Lower lobe of right lung (tissue), 2 donors: ENCODE measurements around the gene PI16. TPM values are rescaled to one million over a fixed set of nuclear protein-coding genes. Genes with fewer than 3 reads are reported as not detected.
A peak's percentile ranks its signal among the peaks of the same experiment; 100 is the strongest.

Source experiments
- ATAC-seq, 2 donors: fragments of 200-7000 bp; cut with Tn5 transposase; one replicate each; pipeline ENCODE4 v1.9.1; 2020 to 2022; ENCODE audit warnings: mild to moderate bottlenecking in 2 of 2, moderate library complexity in 2 of 2
- DNase-seq: peaks from one replicate; pipeline ENCODE4 v3.0.0-alpha.2; 2020
- H3K27ac ChIP-seq: fragments of 200-600 bp; one replicate; pipeline ENCODE4 v1.8.0; 2022
- H3K27me3 ChIP-seq: fragments of 200-600 bp; one replicate; pipeline ENCODE4 v1.8.0; 2022; ENCODE audit warnings: low read depth
- H3K36me3 ChIP-seq: fragments of 200-600 bp; one replicate; pipeline ENCODE4 v1.8.0; 2022; ENCODE audit warnings: mild to moderate bottlenecking
- H3K4me1 ChIP-seq: fragments of 200-600 bp; one replicate; pipeline ENCODE4 v1.8.0; 2022
- H3K4me3 ChIP-seq: fragments of 200-600 bp; one replicate; pipeline ENCODE4 v1.8.0; 2022; ENCODE audit warnings: mild to moderate bottlenecking
- H3K9me3 ChIP-seq: fragments of 200-600 bp; one replicate; pipeline ENCODE4 v1.8.0; 2022
- intact Hi-C: fragments of 100-400 bp; cut with DNase I; formaldehyde crosslinking; loops from one replicate; pipeline ENCODE4 v1.11.0; 2022
- total RNA-seq: library from RNA; stranded (reverse); fragmentation: NEBNext Ultra II Directional; extraction: Animal tissue kit (Norgen Biotek cat#: 25700); gene quantifications from one replicate; pipeline ENCODE4 v1.2.1, GENCODE V29; 2021
- TF ChIP-seq, protein P1 (sequence below): fragments of 200-600 bp; IDR thresholded peaks from one replicate; pipeline ENCODE4 v1.8.0; 2022; ENCODE audit warnings: antibody characterized with exemption, mild to moderate bottlenecking
- donor health status: DM: no; HTN: yes; CAD: no; lungs with severe emphysema.

PI16 gene
- total RNA-seq, 1 donor from 2014 or later = 11.9 TPM

DNA sequence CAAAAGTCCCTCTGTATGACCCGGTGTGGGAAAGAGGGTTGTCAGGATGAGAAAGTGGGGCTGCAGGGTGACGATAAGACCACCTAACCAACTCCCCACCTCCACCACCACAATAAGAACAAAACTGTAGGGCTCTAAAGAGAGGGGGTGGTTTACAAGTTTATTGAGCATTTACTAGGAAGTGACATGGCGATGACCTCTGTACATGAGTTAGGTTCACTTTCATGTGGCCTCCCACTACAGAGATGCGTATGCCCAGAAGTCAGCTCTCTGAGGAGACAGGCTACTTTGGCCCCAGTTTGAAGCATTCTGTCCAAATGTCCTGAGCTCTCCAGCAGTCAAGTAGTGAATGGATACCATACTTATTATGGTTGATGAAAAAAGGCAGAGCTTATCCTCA lies 28.7 kb upstream of the PI16 start:
- TF ChIP-seq, protein P1, sequence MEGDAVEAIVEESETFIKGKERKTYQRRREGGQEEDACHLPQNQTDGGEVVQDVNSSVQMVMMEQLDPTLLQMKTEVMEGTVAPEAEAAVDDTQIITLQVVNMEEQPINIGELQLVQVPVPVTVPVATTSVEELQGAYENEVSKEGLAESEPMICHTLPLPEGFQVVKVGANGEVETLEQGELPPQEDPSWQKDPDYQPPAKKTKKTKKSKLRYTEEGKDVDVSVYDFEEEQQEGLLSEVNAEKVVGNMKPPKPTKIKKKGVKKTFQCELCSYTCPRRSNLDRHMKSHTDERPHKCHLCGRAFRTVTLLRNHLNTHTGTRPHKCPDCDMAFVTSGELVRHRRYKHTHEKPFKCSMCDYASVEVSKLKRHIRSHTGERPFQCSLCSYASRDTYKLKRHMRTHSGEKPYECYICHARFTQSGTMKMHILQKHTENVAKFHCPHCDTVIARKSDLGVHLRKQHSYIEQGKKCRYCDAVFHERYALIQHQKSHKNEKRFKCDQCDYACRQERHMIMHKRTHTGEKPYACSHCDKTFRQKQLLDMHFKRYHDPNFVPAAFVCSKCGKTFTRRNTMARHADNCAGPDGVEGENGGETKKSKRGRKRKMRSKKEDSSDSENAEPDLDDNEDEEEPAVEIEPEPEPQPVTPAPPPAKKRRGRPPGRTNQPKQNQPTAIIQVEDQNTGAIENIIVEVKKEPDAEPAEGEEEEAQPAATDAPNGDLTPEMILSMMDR = no peak
- Histone ChIP-seq H3K36me3 (peaks cover 47% of the 10 kb centered on the region), H3K9me3 (no peaks in the 10 kb centered on the region), H3K27ac (no peak overlapping the region), H3K4me3 (no peak overlapping the region), H3K27me3 (no peaks in the 10 kb centered on the region), H3K4me1 (peaks cover 22% of the 10 kb centered on the region)
- intact Hi-C loops = no loop called here
- DNase-seq = no peak
- no peak for ATAC-seq

DNA sequence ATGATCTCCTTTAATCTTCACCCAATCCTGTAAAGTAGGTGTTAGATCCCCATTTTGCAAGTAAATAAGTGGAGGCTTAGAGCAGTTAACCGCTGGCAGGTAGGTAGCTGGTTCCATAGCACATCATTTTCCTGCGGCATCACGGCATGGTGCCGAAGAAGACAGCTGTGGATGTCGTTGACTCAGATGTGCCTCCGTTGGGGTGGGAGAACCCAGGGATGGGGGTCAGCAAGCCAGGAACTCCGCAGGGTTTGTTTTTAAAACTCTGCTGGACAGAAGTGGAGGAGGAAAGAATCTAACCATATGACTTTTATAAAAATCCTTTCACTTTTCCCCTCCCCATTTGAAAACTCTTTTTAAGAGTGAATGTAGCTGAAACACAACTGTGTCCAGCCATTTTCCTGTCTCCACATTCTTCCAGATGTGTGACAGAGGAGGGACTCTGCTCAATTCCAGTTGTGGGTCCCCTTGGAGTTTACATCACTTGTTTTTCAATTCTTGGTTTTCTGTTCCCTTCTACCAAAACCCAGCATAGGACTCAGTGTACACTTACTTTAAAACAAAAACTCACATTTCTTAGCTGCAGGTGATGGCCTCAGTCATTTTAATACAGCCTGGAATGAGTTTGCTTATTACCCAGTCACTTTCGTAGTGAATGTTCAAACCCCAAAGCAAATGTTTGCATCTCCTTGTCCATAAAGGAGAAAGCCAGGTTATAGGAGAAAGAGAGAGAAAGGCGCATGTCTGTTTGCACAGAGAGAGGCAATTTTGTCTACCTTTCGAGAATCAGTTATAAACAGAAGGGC lies 27.6 kb upstream of the PI16 start:
- DNase-seq = no peak
- H3K9me3 ChIP-seq = no peaks in the 10 kb centered on the region
- H3K27ac ChIP-seq = peak overlapping the region; percentile 5
- intact Hi-C loops = no loop called here
- peaks cover 37% of the 10 kb centered on the region for H3K36me3 ChIP-seq
- H3K27me3 ChIP-seq = no peaks in the 10 kb centered on the region
- TF ChIP-seq, protein P1 = no peak
- H3K4me1 ChIP-seq = peaks cover 12% of the 10 kb centered on the region
- ATAC-seq = no peak
- H3K4me3 ChIP-seq = no peak overlapping the region

DNA sequence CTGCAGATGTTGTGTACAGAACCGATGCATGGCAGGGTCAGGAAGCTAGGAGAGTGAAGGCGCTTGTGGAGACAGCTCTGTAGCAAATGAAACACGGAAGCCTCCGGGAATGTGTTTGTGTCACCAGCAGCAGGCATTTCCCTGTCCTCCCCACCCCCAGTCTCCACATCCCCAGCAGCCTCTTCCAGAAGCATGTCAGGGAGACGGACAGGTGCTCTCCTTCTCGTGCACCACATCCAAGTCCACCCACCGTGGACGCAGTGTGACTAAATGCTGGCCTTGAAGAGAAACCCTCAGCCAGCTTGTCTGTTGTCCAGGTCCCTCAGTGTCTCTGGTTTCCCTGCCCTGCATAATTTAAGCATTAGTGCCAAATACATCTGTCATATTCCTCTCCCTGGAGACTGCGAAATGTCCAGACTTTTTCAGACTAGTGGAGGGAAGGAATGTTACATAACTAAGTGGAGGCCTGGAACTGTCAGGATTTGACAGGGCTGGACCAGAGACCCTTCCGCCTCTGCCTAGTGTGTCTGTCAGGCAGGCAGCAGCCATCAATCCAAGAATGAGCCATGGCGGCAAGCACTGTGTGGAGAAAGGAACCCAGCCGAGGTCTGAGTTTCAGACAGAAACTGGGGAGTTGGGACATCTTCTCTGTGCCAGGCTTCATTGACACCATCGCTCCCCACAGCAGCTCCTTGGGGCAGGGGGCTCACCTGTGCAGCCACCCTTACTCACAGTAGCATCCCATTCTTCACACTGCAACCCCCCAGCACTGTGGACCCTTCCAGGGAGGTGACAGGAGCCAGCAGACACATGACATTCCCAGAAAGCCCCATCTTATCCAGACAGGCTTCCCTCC lies 26.6 kb upstream of the PI16 start:
- DNase-seq (no peak), ATAC-seq (peak; percentile 37 to 46)
- Histone ChIP-seq H3K9me3 (no peaks in the 10 kb centered on the region), H3K4me3 (no peak overlapping the region), H3K4me1 (peaks cover 12% of the 10 kb centered on the region), H3K27me3 (no peaks in the 10 kb centered on the region), H3K36me3 (peaks cover 29% of the 10 kb centered on the region), H3K27ac (peak overlapping the region; percentile 5)
- TF ChIP-seq, protein P1 = no peak
- intact Hi-C loops = no loop called here

DNA sequence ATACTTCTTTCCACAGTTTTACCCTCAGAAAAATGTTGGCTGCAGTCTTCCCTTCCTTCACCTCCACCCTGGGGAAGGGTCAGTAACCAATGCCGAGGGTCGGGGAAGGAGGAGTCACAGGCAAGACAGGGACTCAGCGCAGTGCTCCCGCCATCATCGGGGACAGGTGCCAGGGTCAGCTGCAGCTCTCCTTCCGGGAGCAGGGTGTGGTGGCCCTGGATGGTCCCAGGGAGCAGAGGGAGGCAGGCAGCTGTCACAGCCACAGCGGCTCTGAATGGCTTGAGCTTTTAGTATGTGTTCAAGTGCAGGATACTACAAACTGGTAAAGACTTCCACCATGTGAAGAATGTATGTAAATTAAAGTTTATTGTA lies 26.0 kb upstream of the PI16 start:
- ATAC-seq (no peak), DNase-seq (no peak)
- Histone ChIP-seq H3K4me1 (peaks cover 12% of the 10 kb centered on the region), H3K9me3 (no peaks in the 10 kb centered on the region), H3K27ac (no peak overlapping the region), H3K27me3 (no peaks in the 10 kb centered on the region), H3K4me3 (no peak overlapping the region), H3K36me3 (peaks cover 24% of the 10 kb centered on the region)
- intact Hi-C loops = no loop called here
- TF ChIP-seq, protein P1 = no peak

DNA sequence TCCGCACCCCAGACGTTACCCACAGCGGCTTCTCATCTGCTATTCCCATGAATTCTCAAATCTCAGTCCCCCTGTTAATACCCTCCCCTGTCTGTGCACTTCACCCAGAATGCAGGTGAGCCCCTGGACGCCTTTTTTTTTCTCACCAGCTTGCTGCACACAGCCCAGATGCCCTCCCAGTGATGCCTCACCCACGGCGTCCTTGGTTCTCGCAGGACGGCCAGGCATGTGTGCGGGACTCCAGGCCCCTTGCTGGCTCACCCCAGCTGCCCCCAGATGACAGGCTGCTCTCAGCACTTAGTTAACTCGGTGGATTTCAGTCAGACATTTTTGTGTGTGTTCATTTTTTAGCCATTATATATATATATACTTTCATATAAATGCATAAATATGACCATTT lies 25.4 kb upstream of the PI16 start:
- Histone ChIP-seq H3K27me3 (no peaks in the 10 kb centered on the region), H3K4me1 (peaks cover 12% of the 10 kb centered on the region), H3K9me3 (no peaks in the 10 kb centered on the region), H3K4me3 (no peak overlapping the region), H3K36me3 (peaks cover 17% of the 10 kb centered on the region), H3K27ac (no peak overlapping the region)
- TF ChIP-seq, protein P1 = no peak
- no peak for DNase-seq
- intact Hi-C loops = no loop called here
- ATAC-seq = no peak
